Upper lobe of right lung (tissue), 1 donor: ENCODE data around the gene REPS1. TPM values are rescaled to one million over a fixed set of nuclear protein-coding genes. Genes with fewer than 3 reads are reported as not detected.

ENCODE experiments used
- ATAC-seq: fragments of 200-7000 bp; cut with Tn5 transposase; one replicate; pipeline ENCODE4 v1.9.1; 2020; ENCODE audit warnings: mild to moderate bottlenecking, moderate library complexity
- DNase-seq: peaks from one replicate; pipeline ENCODE4 v3.0.0-alpha.2; 2020
- H3K27ac ChIP-seq: fragments of 200-600 bp; one replicate; pipeline ENCODE4 v1.8.0; 2022
- H3K27me3 ChIP-seq: fragments of 200-600 bp; one replicate; pipeline ENCODE4 v1.8.0; 2022; ENCODE audit warnings: mild to moderate bottlenecking
- H3K36me3 ChIP-seq: fragments of 200-600 bp; one replicate; pipeline ENCODE4 v1.8.0; 2022
- H3K4me1 ChIP-seq: fragments of 200-600 bp; one replicate; pipeline ENCODE4 v1.8.0; 2022
- H3K4me3 ChIP-seq: fragments of 200-600 bp; one replicate; pipeline ENCODE4 v1.8.0; 2022; ENCODE audit warnings: mild to moderate bottlenecking
- H3K9me3 ChIP-seq: fragments of 200-600 bp; one replicate; pipeline ENCODE4 v1.8.0; 2022
- CTCF ChIP-seq: fragments of 200-600 bp; IDR thresholded peaks from one replicate; pipeline ENCODE4 v1.8.0; 2022; ENCODE audit warnings: antibody characterized with exemption
- intact Hi-C: fragments of 100-400 bp; cut with DNase I; formaldehyde crosslinking; loops from one replicate; pipeline ENCODE4 v1.11.0; 2022
- total RNA-seq: library from RNA; stranded (reverse); fragmentation: NEBNext Ultra II Directional; extraction: Animal tissue kit (Norgen Biotek cat#: 25700); gene quantifications from one replicate; pipeline ENCODE4 v1.2.1, GENCODE V29; 2021
- donor health status: DM: no; HTN: yes; CAD: no; lungs with severe emphysema.

REPS1 gene
- total RNA-seq, 1 donor from 2014 or later, result 35.4 TPM

- no peak for TF ChIP-seq CTCF
- H3K36me3 ChIP-seq, result no peaks in the 10 kb centered on the region
- no peak for DNase-seq
- intact Hi-C loops, result no loop called here
- H3K9me3 ChIP-seq, result no peaks in the 10 kb centered on the region
- no peak overlapping the region for H3K4me3 ChIP-seq
- no peaks in the 10 kb centered on the region for H3K27me3 ChIP-seq
- H3K27ac ChIP-seq, result no peak overlapping the region
- ATAC-seq, result no peak
- no peaks in the 10 kb centered on the region for H3K4me1 ChIP-seq
Observed at GRCh38 chr6:139017227-139017626, 29.2 kb upstream of the REPS1 start.

- no peaks in the 10 kb centered on the region for H3K27me3 ChIP-seq
- no peaks in the 10 kb centered on the region for H3K36me3 ChIP-seq
- TF ChIP-seq CTCF, result no peak
- DNase-seq, result no peak
- ATAC-seq, result peak; percentile 53
- no peaks in the 10 kb centered on the region for H3K9me3 ChIP-seq
- no peak overlapping the region for H3K4me3 ChIP-seq
- intact Hi-C loops, result no loop called here
- H3K27ac ChIP-seq, result no peak overlapping the region
- no peaks in the 10 kb centered on the region for H3K4me1 ChIP-seq
Observed at GRCh38 chr6:139016337-139017213, 28.5 kb upstream of the REPS1 start.

- H3K4me1 ChIP-seq, result no peaks in the 10 kb centered on the region
- no peak for ATAC-seq
- H3K27ac ChIP-seq, result no peak overlapping the region
Observed at GRCh38 chr6:139014945-139015344, 26.9 kb upstream of the REPS1 start.

GRCh38 chr6:139013185-139013800 lies 25.2 kb upstream of the REPS1 start:
- no peaks in the 10 kb centered on the region for H3K36me3 ChIP-seq
- no peaks in the 10 kb centered on the region for H3K9me3 ChIP-seq
- no peaks in the 10 kb centered on the region for H3K4me1 ChIP-seq
- no peak for TF ChIP-seq CTCF
- H3K27ac ChIP-seq, result no peak overlapping the region
- no peak overlapping the region for H3K4me3 ChIP-seq
- H3K27me3 ChIP-seq, result no peaks in the 10 kb centered on the region
- DNase-seq (no peak), ATAC-seq (no peak)
- intact Hi-C loops, result no loop called here

More at GRCh38 chr6:139014945-139015344, 26.9 kb upstream of the REPS1 start:
- intact Hi-C loops, result no loop called here
- Histone ChIP-seq H3K9me3 (no peaks in the 10 kb centered on the region), H3K4me3 (no peak overlapping the region), H3K36me3 (no peaks in the 10 kb centered on the region), H3K27me3 (no peaks in the 10 kb centered on the region)
- no peak for TF ChIP-seq CTCF
- no peak for DNase-seq

GRCh38 chr6:139011980-139012379 lies 23.9 kb upstream of the REPS1 start:
- Histone ChIP-seq H3K36me3 (no peaks in the 10 kb centered on the region), H3K27me3 (no peaks in the 10 kb centered on the region), H3K9me3 (no peaks in the 10 kb centered on the region), H3K27ac (no peak overlapping the region), H3K4me1 (no peaks in the 10 kb centered on the region), H3K4me3 (no peak overlapping the region)
- no peak for ATAC-seq
- DNase-seq, result no peak
- intact Hi-C loops, result no loop called here
- TF ChIP-seq CTCF, result no peak
